Raji (cell line): ENCODE results near the gene FAM13C.

ENCODE experiments used
- POLR2A ChIP-seq: IDR thresholded peaks from 2 replicates; pipeline ENCODE4 v1.6.1; 2011; ENCODE audit warnings: low read depth, low read length, control low read depth; ENCODE audit not compliant: insufficient read depth

The FAM13C gene

DNA sequence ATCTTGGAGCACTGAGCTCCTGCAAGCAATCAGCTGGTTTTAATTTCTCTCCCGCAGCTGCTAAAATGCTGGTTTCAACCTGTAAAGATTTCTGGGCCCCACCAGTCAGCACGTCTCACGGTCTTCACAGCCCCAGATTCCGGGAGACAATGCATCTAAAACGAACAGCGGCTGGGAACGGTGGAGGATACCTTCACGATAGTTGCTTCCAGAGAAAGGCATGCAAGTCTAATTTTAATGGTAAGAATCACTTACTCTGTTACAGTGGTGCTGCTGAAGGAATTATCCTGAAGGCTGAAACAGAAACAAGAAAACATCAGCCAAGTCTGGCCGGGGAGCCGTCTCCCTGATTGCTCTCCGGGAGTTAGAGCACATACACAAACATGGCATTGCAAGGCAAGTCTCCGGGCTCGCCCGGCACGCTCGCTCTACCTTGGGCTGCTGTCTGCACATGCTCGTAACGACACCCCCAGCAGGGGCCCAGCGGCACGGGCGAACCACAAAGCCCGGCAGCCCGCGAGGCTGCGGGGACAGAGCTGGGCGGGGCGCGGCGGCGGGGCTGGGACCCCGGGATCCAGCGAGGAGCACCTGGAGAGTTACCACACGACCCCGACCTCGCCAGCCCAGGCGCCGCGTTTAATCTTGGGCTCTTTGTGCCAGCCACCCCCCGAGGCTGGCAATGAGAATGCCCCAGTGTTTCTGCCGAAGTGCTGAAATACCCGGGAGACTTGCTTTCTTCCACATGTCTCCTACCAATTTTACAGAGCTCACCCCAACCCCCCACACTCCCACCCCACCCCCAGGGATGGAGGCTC, at the start of gene FAM13C:
Gene FAM13C (minus strand): TSS at position 406 of the 815 bp plus-strand sequence. CDS start 89 bp downstream, at position 317.
- TF ChIP-seq POLR2A: no peak

DNA sequence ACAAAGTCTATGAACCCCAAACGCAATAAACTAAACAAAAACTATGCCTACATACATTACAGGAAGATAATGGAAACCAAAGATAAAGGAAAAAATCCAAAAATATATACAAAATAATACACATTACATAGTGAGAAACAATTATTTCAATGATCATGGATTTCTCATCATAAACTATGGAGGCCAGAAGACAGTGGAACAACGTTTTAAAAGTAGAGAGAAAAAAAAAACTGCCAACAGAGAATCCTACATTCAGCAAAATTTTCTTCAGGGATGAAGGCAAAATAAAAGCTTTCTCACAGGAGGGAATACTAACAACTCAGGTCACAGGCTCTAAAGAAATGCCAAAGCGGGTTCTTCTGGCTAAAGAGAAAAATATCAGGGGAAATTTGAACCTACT, 42.9 kb upstream of the FAM13C start:
- TF ChIP-seq POLR2A: no peak

DNA sequence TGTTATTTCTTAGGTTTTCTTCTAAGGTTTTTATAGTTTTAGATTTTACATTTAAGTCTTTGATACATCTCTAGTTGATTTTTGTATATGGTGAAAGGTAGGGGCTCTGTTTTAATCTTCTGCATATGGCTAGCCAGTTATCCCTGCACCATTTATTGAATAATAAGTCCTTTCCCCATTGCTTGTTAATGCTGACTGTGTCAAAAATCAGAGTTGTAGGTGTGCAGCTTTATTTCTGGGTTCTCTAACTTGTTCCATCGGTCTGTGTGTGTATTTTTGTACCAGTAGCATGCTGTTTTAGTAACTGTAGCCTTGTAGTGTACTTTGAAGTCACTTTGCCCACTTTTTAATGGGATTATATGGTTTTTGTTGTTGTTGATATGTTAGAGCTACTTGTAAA, 37.9 kb upstream of the FAM13C start:
- TF ChIP-seq POLR2A: no peak

DNA sequence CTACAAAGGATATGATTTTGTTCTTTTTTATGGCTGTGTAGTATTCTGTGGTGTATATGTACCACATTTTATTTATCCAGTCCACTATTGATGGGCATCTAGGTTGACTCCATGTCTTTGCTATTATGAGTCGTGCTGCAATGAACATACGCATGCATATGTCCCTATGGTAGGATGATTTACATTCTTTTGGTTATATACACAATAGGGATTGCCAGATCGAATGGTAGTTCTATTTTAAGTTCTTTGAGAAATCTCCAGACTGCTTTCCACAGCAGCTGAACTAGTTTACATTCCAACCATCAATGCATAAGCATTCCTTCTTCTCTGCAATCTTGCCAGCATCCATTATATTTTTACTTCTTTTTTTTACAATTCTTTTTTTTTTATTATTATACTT, 35.6 kb upstream of the FAM13C start:
- no peak for TF ChIP-seq POLR2A

DNA sequence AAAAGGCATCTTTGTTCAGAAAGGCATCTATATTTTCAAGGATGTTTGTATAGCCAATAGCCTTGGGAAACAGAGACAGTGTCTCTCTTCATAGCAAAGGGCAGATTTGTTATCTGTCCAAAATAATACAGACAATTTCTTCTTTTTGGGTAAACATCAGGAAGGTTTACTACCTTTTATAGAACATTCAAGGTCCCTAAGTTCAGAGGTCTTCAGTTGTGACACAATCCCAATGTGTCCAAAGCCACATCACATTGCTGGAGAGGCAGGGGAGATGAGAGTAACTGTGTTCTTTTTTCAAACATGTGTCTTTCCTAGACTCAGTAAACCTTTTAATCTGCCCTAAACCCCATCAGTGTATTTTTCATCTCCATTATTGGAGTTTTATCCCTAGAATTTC, 33.6 kb upstream of the FAM13C start:
- TF ChIP-seq POLR2A: no peak

DNA sequence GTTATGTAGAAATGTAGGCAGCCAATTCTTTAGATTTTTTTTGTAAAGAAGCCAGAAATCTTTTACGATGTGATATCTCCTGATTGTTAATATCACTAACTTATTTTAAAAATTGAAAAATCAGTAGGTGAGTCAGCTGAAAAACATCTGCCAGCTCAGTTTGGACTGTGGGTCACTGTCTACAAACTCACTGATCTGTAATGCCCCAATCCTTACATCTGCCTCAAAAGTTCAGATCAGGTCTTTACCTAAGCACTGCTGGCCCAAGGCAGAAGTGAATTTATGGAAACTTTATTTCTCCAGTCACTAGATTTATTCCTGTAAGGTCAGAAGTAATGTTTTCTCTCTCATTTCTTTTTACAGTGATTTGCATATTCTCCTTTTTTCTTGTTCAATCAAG, 31.0 kb upstream of the FAM13C start:
- TF ChIP-seq POLR2A: no peak

DNA sequence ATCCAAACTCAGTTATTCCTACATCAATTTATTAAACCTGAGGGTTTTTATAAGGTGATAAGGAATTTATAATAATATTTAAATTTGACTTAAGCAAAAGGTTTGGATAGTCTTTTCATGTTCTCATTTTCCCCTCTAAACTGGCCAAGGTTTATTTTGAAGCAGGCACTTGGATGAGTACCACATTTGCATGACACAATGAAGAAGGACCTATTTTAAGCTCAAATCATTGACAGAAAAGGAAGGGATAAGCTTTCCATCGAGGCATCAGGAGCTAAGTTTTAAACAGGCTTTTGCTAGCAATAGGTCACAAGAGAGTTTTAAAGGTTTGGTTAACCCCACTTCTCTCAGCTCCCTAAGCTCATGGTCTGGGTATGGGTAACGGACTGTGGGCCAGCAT, 28.7 kb upstream of the FAM13C start:
- no peak for TF ChIP-seq POLR2A

DNA sequence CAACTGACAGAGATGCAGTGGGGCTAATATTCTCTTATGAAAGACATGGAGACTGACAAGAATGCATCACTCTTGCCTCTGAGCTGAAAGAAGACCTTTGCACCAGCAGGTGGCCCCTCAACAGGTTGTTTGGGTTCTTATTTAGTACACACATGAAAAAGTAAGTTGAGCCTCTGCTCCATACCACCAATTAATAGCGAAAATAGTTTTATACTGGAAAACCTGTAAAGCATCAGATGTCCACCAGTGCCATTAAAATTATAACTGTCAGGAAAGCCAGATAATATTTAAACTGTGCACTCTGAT, 26.3 kb upstream of the FAM13C start:
- TF ChIP-seq POLR2A: no peak

DNA sequence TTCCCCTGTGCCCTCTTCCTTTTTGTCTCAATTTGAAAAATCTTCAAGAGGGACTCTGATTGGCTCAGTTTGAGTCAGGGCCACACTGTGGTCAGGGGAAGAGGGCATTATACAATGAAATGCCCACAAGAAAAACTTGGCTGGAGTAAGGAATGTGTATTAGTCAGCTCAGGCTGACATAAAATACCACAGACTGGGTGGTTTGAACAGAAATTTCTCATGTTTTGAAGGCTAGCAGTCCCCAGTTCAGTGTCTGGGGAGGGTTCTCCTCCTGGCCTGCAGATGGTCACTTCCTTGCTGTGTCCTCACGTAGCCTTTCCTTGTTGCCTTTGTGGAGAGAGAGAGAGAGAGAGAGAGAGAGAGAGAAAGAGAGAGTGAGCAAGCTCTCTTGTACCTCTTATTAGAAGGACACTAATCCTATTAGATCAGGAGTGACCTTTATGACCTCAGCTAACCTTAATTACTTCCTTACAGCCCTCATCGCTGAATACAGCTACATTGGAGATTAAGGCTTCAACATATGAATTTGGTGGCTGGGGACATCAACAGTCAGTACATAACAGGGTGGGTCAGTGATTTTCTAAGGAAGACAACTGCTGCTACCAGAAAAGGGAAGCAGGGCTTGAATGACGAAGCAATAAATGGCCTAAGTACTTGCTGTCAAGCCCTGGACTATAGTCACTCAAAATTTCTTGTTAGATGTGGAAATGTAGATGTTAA, 25.8 kb upstream of the FAM13C start:
- TF ChIP-seq POLR2A: no peak

DNA sequence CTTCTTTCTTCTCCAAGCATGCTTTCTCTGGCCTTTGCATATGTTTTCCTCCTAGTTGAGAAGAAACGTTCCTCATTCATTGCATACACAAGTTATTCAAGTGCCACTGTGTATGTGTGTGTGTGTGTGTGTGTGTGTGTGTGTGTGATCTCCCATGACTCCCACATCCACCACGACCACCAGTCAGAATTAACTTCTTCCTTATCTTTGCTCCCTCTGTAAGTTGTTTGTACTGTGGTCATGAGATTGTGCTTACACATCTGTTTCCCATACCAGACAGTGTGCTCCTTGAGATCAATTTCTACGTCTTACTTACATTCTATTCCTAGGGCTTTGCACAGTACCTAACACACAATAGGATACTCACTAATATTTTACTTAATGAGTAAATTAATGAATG, 22.4 kb upstream of the FAM13C start:
- TF ChIP-seq POLR2A: no peak

DNA sequence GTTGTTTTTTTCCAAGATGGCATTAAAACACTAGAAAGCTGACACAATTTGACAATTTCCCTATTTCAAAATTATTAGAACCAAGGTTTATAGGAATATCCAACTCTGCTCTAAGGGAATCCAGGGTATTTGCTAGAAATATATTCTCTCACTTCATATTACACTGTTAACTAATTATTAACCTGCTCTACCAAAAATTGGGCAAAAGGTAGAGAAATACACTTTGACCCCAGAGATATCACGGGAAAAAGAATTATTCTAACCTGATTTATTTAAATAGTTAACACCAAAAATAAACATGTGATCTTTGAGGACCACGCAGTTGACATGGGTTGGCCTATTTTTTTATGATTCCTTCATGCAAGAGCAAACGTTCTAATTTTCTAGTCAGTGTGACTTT, 21.6 kb upstream of the FAM13C start:
- no peak for TF ChIP-seq POLR2A

DNA sequence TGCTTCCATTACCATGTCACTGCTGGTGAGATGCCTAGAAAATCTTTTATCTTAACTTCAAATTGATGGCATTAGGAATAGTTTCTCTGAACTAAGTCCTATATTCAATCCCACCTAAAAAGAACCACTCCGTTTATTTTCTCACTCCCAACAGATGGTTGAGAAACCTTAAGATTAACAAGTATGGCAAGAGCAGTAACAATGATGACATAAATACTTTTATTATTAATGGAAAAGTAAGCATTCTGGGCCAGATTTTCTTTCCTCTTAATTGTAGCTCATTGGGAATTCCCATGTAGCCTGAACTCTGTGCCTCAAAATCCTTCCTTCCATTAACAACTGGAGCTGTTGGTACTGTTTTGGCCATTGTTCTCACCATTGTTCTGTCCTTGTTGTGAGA, 21.1 kb upstream of the FAM13C start:
- TF ChIP-seq POLR2A: no peak

DNA sequence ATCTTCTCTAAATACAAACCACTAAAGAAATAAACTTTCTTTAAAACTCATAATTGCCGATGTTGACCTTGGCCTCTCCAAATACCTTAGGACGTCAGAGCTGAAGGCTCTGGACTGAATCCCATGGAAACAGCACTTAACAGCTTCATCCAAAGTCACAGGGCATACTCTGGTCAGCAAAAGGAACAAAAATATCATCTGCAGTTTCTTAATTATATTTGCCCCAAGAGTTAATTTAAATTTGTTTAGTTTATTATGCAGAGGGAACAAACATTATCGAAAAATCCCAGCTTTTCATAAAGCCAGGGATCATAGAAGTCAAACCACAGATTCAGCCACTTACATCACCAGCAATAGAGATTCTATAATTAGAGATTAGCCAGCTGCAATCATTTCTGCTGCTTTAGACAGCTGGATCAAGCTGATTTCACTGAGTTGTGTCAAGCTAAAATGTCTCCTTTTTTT, 20.5 kb upstream of the FAM13C start:
- no peak for TF ChIP-seq POLR2A

DNA sequence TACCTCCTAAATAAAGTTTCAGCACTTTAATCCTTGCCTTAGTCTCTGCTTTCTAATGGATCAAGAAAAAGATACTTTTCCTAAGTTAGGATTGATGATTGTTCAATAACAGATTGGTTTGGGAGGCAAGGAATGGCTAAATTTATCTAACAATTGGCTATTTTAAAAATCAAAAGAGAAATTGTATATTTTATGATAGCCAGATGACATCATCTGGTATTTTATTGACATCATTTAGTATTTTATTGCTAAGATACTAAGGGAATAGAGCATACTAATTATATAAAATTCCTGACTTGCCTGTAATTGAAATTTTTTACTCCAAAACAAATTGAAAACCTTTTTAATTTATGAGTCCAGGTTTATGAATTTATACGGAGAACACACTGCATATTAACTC, 19.3 kb upstream of the FAM13C start:
- TF ChIP-seq POLR2A: no peak

DNA sequence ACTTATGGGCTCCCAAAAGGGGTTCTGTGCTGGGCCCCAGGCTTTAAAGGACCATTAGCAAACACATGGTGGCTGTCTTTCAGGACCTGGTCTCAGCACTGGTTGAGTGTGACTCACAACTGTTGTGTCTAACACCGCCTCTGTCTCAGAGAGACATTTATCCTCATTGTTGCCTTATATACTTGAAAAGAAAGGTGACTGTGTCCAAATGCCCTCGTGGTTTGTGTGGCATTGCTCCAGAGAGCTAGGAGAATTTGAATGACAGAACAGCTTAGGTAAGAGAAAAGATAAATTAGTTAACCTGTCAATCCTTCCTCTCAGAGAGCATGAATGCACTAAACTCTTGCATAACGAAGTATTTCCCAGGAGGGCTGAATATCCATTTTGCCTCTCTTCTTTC, 14.5 kb upstream of the FAM13C start:
- TF ChIP-seq POLR2A: no peak

DNA sequence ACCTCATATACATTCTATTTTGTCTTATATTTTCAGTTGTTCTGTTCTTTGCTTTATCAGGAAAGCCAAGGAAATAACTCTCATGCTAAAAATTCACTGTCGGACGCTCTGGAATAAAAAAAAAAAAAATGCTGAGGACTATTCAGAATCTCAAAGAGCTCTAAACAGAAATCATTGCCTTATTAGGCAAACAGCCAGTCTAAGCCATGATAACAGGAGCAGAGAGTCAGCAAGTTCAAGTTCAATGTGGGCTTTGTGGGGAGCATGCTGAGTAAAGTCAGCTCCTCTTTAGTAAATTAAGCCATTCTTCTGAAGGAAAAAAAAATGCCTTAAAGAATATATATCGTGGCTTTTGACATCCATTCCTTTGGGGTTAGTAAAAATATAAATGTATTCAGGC, 13.6 kb upstream of the FAM13C start:
- no peak for TF ChIP-seq POLR2A

DNA sequence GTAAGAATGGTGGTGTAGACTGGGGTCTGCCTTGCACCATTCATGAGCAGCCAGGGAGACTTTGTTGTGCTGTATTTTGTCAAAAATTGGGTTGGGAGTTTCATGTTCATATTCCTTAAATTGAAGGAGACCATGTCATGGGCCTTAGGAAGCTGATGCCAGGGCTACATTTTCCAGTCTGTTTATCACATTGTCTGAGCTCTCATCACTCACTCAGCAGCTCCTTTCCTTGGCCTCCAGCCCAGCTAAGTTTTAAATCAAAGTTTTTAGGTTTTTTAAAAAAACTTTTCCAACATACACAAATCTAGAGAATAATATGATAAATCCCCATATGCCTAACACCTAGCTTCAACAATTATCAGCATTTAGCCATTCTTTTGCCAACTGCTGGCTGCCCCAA, 12.6 kb upstream of the FAM13C start:
- no peak for TF ChIP-seq POLR2A

DNA sequence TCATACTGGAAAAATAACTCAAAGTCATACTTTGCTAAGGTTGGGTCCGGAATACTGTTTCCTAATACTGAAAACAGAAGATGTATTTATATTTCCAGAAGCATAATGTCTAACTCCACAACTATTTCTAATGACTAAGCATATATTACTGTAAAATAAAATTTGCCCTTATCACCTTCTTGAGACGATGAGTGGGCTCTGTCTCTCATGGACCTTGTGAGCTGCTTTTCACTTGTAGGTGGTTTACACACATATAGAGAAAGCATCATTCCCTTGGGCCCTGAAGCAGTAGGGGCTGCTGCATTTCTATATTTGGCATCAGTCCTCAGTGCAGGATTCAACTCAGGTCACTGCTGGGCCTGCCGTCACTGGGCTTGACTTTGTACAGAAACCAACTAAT, 10.7 kb upstream of the FAM13C start:
- no peak for TF ChIP-seq POLR2A
